Karpas-422 (cell line): ENCODE results near the gene DSCAML1. TPM values are rescaled to one million over a fixed set of nuclear protein-coding genes. Genes with fewer than 3 reads are reported as not detected.
A peak's percentile ranks its signal among the peaks of the same experiment; 100 is the strongest.

Experiments
- DNase-seq: peaks from one replicate; pipeline ENCODE4 v3.0.0-alpha.2; 2015
- H2AFZ ChIP-seq: fragments of 200-600 bp; sonication (generic); 2 replicates; pipeline ENCODE4 v1.6.1; 2014; ENCODE audit warnings: antibody characterized with exemption, low read length, mixed read lengths
- H3K27ac ChIP-seq: fragments of 200-600 bp; sonication (generic); 2 replicates; pipeline ENCODE4 v1.5.1; 2014; ENCODE audit warnings: mild to moderate bottlenecking, low read length, moderate library complexity
- H3K27me3 ChIP-seq: fragments of 200-600 bp; sonication (generic); 2 replicates; pipeline ENCODE4 v1.6.1; 2014; ENCODE audit warnings: low read length, mixed read lengths
- H3K36me3 ChIP-seq: fragments of 200-600 bp; sonication (generic); 2 replicates; pipeline ENCODE4 v1.6.1; 2014; ENCODE audit warnings: low read length, mixed read lengths; ENCODE audit not compliant: insufficient read depth
- H3K4me1 ChIP-seq: fragments of 200-600 bp; sonication (generic); 2 replicates; pipeline ENCODE4 v1.6.1; 2014; ENCODE audit warnings: mild to moderate bottlenecking, low read length, mixed read lengths
- H3K4me2 ChIP-seq: fragments of 200-600 bp; sonication (generic); 2 replicates; pipeline ENCODE4 v1.6.1; 2014; ENCODE audit warnings: low read length, low read depth, mild to moderate bottlenecking; ENCODE audit not compliant: poor library complexity, severe bottlenecking
- H3K4me3 ChIP-seq: fragments of 200-600 bp; sonication (generic); 2 replicates; pipeline ENCODE4 v1.5.1; 2014; ENCODE audit warnings: mild to moderate bottlenecking, antibody characterized with exemption, low read length, mixed read lengths
- H3K79me2 ChIP-seq: fragments of 200-600 bp; sonication (generic); 2 replicates; pipeline ENCODE4 v1.6.1; 2014; ENCODE audit warnings: mild to moderate bottlenecking, low read length, mixed read lengths
- H3K9ac ChIP-seq: fragments of 200-600 bp; sonication (generic); 2 replicates; pipeline ENCODE4 v1.6.0; 2014; ENCODE audit warnings: low read length
- H3K9me2 ChIP-seq: fragments of 200-600 bp; sonication (generic), shearing (Covaris generic); replicated peaks from 2 replicates; pipeline ENCODE4 v1.6.0; 2014; ENCODE audit warnings: mild to moderate bottlenecking, low read length, moderate library complexity; ENCODE audit not compliant: insufficient read depth
- H3K9me3 ChIP-seq: fragments of 300-700, 200-600 bp; sonication (generic); 2 replicates; pipeline ENCODE4 v1.6.1; 2014; ENCODE audit warnings: low read length, mixed read lengths
- H4K20me1 ChIP-seq: fragments of 200-600 bp; sonication (generic); 2 replicates; pipeline ENCODE4 v1.6.1; 2014; ENCODE audit warnings: mild to moderate bottlenecking, antibody characterized with exemption, low read length, low read depth; ENCODE audit not compliant: insufficient read depth
- total RNA-seq: library from RNA; depleted of rRNA; stranded (reverse); fragments of >200 nt; shearing (Covaris generic); gene quantifications from 2 replicates; pipeline ENCODE4 v1.2.3, GENCODE V29; 2014; ENCODE audit warnings: low replicate concordance

Gene DSCAML1
- total RNA-seq, 1 experiment from 2014 or later = not detected

DNA sequence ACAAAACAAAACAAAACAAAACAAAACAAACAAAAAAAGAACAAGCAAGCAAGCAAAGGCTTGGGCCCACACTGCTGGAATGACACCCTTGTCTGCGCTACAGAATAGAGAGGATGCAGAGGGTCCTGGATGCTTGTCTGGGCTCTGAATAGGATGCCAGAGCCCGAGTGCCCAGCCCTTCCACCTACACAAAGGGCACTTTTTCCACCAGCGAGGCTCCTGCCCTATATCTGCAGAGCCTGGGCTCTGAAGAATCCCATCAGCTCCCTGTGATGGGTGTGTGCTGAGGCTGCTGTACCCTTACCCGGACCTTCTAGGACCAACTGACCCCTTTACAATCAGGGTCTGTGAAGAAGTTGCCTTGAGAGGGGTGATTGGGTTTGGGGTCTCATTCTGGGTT, 221.2 kb downstream of the DSCAML1 start:
- H2AFZ ChIP-seq = no peak overlapping the region
- H3K9ac ChIP-seq = no peak overlapping the region
- H3K4me1 ChIP-seq = peaks cover 35% of the 10 kb centered on the region
- no peaks in the 10 kb centered on the region for H3K79me2 ChIP-seq
- H3K27ac ChIP-seq = no peak overlapping the region
- no peaks in the 10 kb centered on the region for H3K9me3 ChIP-seq
- no peaks in the 10 kb centered on the region for H3K9me2 ChIP-seq
- H4K20me1 ChIP-seq = no peaks in the 10 kb centered on the region
- H3K4me3 ChIP-seq = no peak overlapping the region
- no peak overlapping the region for H3K4me2 ChIP-seq
- DNase-seq = no peak
- no peaks in the 10 kb centered on the region for H3K27me3 ChIP-seq
- no peaks in the 10 kb centered on the region for H3K36me3 ChIP-seq

DNA sequence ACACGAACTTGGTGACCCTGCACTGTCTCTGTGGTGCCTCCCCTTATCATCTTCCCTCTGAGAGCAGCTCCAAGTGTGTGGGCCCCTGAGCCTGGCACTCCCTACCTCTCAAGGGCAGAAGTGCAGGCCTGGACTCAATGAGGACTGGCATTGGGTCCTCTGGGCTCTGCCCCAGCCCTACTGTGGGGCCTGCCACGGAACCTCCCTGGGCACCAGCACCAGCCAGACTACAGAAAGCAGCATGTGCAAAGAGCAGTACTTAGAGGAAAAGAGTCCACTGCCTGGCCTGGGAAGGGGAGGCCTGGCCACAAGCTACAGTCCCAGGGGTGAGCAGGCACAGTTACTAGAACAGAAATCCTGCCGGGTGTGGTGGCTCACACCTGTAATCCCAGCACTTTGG, 222.5 kb downstream of the DSCAML1 start:
- Histone ChIP-seq H4K20me1 (no peaks in the 10 kb centered on the region), H3K27ac (no peak overlapping the region), H3K9me2 (no peaks in the 10 kb centered on the region), H3K4me1 (peaks cover 34% of the 10 kb centered on the region), H3K36me3 (no peaks in the 10 kb centered on the region), H3K79me2 (no peaks in the 10 kb centered on the region), H3K9me3 (no peaks in the 10 kb centered on the region), H3K4me3 (no peak overlapping the region), H2AFZ (no peak overlapping the region), H3K4me2 (no peak overlapping the region), H3K9ac (no peak overlapping the region), H3K27me3 (no peaks in the 10 kb centered on the region)
- no peak for DNase-seq

DNA sequence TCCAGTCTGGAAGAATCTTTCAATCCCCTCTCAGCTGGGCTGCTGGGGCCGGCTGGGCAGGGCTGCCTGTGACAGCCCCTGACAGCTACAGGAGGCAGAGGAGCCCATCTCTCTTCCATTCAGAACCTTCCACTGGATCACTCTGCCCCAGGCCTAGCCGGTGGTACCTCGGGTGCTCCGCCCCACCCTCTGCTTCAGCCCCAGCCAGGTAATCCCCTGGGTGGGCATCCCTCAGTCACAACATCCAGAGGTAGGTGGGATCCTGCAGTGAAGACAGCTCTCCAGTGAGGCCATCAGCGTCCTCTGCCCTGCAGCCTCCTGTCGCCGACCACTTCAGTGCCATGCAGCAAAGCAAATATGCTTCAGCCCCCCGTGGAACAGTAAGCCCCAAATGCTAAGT, 223.7 kb downstream of the DSCAML1 start:
- Histone ChIP-seq H3K9ac (no peak overlapping the region), H3K79me2 (no peaks in the 10 kb centered on the region), H3K4me3 (no peak overlapping the region), H4K20me1 (no peaks in the 10 kb centered on the region), H3K36me3 (no peaks in the 10 kb centered on the region), H2AFZ (no peak overlapping the region), H3K9me3 (no peaks in the 10 kb centered on the region), H3K27ac (no peak overlapping the region), H3K4me2 (no peak overlapping the region), H3K4me1 (peaks cover 24% of the 10 kb centered on the region), H3K9me2 (no peaks in the 10 kb centered on the region), H3K27me3 (no peaks in the 10 kb centered on the region)
- DNase-seq = no peak

DNA sequence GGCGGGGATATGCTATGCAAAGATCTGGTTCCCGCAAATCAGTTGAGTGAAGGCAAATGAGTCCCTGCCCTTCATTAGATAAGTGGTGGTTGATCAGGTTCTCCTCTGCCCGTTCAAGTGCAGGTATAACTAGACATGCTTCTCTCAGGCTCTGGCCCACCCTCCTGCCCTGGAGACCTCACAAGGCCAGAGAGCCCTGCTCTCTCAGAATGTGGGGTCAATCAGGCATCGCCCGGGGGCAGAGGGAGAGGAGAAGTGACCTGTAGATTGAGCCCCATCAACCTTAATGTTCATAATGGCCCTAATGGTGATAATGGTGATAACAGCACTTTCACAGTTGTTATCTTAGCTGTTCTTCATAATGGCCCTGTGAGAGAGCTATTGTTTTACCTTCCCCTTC, 224.3 kb downstream of the DSCAML1 start:
- Histone ChIP-seq H2AFZ (no peak overlapping the region), H3K4me1 (peaks cover 24% of the 10 kb centered on the region), H3K9me2 (no peaks in the 10 kb centered on the region), H3K4me2 (no peak overlapping the region), H3K27ac (no peak overlapping the region), H4K20me1 (no peaks in the 10 kb centered on the region), H3K4me3 (no peak overlapping the region), H3K9ac (no peak overlapping the region), H3K27me3 (no peaks in the 10 kb centered on the region), H3K36me3 (no peaks in the 10 kb centered on the region), H3K9me3 (no peaks in the 10 kb centered on the region), H3K79me2 (no peaks in the 10 kb centered on the region)
- no peak for DNase-seq

DNA sequence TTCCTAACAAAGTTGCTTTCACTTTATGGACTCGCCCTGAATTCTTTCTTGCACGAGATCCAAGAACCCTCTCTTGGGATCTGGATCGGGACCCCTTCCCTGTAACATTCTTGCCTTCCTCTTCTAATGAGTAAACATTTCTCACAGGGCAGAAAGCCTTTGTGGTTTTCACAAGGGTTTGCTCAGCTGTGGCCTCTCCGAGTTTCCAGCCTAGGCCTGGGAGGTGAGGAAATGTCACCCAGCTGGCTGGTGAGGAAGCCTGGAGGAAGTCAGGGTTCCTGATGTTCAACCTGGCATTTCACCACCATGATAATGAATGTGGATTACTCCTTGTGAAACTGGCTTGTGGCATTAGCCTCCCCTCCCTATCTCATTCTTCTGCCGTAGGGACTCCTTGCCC, 224.9 kb downstream of the DSCAML1 start:
- Histone ChIP-seq H3K4me1 (peaks cover 24% of the 10 kb centered on the region), H3K9me3 (no peaks in the 10 kb centered on the region), H3K4me3 (no peak overlapping the region), H3K4me2 (no peak overlapping the region), H2AFZ (no peak overlapping the region), H3K79me2 (no peaks in the 10 kb centered on the region), H3K27me3 (no peaks in the 10 kb centered on the region), H3K9me2 (no peaks in the 10 kb centered on the region), H4K20me1 (no peaks in the 10 kb centered on the region), H3K36me3 (no peaks in the 10 kb centered on the region), H3K27ac (no peak overlapping the region), H3K9ac (no peak overlapping the region)
- no peak for DNase-seq

DNA sequence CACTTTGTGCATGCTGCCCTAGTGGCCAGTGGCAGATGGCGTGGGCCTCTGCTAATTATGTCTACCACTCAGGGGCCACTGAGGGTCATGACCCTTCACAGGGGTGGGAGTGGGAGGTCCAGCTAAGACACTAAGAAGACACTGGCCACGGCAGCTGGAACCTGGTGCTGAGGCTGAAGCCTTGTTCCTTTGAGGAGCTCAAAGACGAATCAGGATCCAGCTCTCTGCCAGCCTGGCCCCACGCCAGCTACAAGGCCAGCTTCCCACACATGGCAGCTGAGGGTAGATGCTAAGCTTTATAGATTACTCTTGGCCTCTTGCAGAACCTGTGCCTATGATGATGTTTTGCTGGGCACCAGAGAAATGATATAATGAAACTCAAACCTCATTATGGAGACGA, 226.3 kb downstream of the DSCAML1 start:
- no peak for DNase-seq
- no peak overlapping the region for H3K27ac ChIP-seq
- no peaks in the 10 kb centered on the region for H3K27me3 ChIP-seq
- H3K79me2 ChIP-seq = no peaks in the 10 kb centered on the region
- H3K4me1 ChIP-seq = peaks cover 29% of the 10 kb centered on the region
- no peak overlapping the region for H3K4me3 ChIP-seq
- no peaks in the 10 kb centered on the region for H3K9me2 ChIP-seq
- H4K20me1 ChIP-seq = no peaks in the 10 kb centered on the region
- H3K9me3 ChIP-seq = no peaks in the 10 kb centered on the region
- H2AFZ ChIP-seq = no peak overlapping the region
- H3K4me2 ChIP-seq = no peak overlapping the region
- no peak overlapping the region for H3K9ac ChIP-seq
- no peaks in the 10 kb centered on the region for H3K36me3 ChIP-seq

DNA sequence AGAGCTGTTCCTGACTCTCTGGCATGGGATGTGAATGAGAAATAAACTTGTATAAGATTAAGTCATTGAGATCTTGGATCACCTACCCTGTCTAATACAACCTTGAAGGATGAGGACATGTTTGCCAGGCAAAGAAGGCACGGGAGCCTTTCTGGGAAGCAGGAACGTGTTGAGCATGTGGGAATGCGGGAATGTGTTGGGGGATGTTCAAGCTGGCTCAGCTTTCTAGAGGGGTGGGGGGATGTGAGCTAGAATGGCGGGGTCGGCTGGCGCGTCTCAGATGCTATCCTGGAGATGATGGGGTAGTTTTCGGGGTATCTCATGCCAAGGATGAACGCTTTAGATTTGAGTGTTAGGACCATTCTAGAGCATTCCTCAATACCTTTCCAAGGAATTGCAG, 227.1 kb downstream of the DSCAML1 start:
- no peak overlapping the region for H3K4me2 ChIP-seq
- no peak overlapping the region for H3K27ac ChIP-seq
- H3K27me3 ChIP-seq = no peaks in the 10 kb centered on the region
- H3K9ac ChIP-seq = no peak overlapping the region
- no peaks in the 10 kb centered on the region for H3K9me3 ChIP-seq
- no peak overlapping the region for H3K4me3 ChIP-seq
- no peak overlapping the region for H2AFZ ChIP-seq
- no peak for DNase-seq
- no peaks in the 10 kb centered on the region for H4K20me1 ChIP-seq
- peaks cover 37% of the 10 kb centered on the region for H3K4me1 ChIP-seq
- no peaks in the 10 kb centered on the region for H3K36me3 ChIP-seq
- H3K79me2 ChIP-seq = no peaks in the 10 kb centered on the region
- H3K9me2 ChIP-seq = no peaks in the 10 kb centered on the region

DNA sequence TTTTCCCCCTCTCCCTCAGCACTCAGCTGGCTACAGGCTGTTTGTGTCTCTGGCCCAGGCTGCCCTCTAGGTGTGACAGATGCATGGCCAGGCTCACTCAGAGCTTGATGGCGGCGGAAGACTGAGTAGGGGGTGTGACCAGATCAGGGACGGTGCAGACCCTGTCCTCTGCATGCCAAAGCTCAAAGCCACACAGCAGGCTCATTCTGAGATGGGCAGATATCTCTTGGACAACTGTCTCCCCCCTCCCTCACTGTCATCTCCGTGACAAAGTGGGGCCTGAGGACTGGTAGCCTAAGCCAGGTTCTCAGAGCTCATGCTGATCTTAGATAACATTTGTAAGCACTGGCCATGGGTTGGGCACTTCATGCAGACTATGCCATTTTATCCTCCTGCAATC, 231.3 kb downstream of the DSCAML1 start:
- Histone ChIP-seq H3K27me3 (no peaks in the 10 kb centered on the region), H3K27ac (peak overlapping the region; percentile 99), H3K36me3 (no peaks in the 10 kb centered on the region), H3K9ac (no peak overlapping the region), H2AFZ (no peak overlapping the region), H3K9me2 (no peaks in the 10 kb centered on the region), H4K20me1 (no peaks in the 10 kb centered on the region), H3K4me2 (no peak overlapping the region), H3K4me3 (no peak overlapping the region), H3K79me2 (no peaks in the 10 kb centered on the region), H3K4me1 (peaks cover 64% of the 10 kb centered on the region), H3K9me3 (no peaks in the 10 kb centered on the region)
- DNase-seq = no peak

DNA sequence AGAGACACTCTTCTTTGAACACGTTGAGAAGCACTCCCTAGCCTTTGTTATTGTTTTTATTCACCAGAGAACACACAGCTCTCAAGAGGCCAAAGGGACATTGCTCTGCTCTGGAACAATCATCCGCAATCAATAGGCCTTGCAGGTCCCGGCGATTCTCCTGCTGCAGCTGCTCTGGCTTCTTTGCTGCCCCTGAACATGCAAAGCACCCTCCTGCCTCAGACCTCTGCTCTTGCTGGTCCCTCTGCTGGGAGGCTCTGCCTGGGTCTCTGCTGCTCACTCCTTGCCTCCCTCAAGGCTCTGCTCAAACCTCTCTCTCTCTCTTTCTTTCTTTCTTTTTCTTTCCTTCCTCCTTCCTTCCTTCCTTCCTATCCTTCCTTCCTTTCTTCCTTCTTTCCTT, 232.7 kb downstream of the DSCAML1 start:
- H3K9me2 ChIP-seq = no peaks in the 10 kb centered on the region
- DNase-seq = peak; percentile 79
- peaks cover 69% of the 10 kb centered on the region for H3K4me1 ChIP-seq
- peak overlapping the region; percentile 62 for H3K4me2 ChIP-seq
- H2AFZ ChIP-seq = no peak overlapping the region
- no peaks in the 10 kb centered on the region for H4K20me1 ChIP-seq
- peak overlapping the region; percentile 99 for H3K27ac ChIP-seq
- peak overlapping the region; percentile 65 for H3K9ac ChIP-seq
- H3K79me2 ChIP-seq = no peaks in the 10 kb centered on the region
- H3K27me3 ChIP-seq = no peaks in the 10 kb centered on the region
- H3K4me3 ChIP-seq = peak overlapping the region; percentile 26; the same call in 1 of the 2 replicates
- no peaks in the 10 kb centered on the region for H3K36me3 ChIP-seq
- no peaks in the 10 kb centered on the region for H3K9me3 ChIP-seq
